ENCODE results near the gene PHF23.

DNA sequence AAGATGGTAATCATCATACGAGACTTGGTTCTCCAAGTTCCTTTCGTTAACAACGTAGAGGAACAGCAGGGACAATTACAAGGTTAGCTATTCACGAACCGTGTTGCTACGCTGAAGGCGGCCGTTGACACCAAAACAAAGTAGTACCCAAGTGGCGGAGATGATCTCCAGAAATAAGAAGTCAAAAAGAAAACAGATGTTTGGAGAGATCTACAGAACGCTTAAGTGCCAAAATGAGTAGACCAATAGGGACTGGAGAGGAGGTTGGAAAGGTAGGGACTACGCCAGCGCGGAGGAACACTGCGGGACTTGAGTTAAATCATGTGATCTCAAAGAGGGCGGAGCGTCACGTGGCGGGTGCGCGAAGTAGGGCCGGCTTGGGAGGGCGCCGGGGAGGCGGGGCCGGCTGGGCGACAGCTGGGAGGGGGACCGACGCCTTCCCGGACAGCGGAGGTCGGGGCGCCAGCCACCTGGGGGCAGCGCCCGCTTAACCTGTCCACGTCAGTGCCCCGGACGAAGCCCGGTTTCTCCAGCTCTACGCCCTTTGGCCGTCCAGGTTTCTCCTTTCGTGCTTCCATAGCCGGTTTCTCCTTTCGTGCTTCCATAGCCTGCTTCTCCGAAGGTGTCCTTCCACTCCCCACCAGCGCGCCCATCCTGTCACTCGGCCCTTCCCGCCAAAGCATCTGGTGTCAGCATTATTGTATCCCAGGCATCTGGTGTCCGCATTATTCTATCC, 3.6 kb upstream of the PHF23 start:
- no peak for TF ChIP-seq EZH2 (IDR thresholded peaks at IDR 0.05; ENCODE audit: low read length, missing control alignments)
- TF ChIP-seq, protein P1, sequence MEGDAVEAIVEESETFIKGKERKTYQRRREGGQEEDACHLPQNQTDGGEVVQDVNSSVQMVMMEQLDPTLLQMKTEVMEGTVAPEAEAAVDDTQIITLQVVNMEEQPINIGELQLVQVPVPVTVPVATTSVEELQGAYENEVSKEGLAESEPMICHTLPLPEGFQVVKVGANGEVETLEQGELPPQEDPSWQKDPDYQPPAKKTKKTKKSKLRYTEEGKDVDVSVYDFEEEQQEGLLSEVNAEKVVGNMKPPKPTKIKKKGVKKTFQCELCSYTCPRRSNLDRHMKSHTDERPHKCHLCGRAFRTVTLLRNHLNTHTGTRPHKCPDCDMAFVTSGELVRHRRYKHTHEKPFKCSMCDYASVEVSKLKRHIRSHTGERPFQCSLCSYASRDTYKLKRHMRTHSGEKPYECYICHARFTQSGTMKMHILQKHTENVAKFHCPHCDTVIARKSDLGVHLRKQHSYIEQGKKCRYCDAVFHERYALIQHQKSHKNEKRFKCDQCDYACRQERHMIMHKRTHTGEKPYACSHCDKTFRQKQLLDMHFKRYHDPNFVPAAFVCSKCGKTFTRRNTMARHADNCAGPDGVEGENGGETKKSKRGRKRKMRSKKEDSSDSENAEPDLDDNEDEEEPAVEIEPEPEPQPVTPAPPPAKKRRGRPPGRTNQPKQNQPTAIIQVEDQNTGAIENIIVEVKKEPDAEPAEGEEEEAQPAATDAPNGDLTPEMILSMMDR (conservative IDR thresholded peaks at IDR 0.05 in 1 of 2, IDR thresholded peaks at IDR 0.05 in 1 of 2; ENCODE audit: low read depth in 1 of 2, low read length in 2 of 2): no peak
